ENCODE data around the gene CKAP4. TPM values are rescaled to one million over a fixed set of nuclear protein-coding genes. Genes with fewer than 3 reads are reported as not detected.

The CKAP4 gene
- total and polyA plus RNA-seq, 2 donors (not counting 1 experiment from before 2014, with no cell fraction given), result 7.4 to 29.2 TPM

DNA sequence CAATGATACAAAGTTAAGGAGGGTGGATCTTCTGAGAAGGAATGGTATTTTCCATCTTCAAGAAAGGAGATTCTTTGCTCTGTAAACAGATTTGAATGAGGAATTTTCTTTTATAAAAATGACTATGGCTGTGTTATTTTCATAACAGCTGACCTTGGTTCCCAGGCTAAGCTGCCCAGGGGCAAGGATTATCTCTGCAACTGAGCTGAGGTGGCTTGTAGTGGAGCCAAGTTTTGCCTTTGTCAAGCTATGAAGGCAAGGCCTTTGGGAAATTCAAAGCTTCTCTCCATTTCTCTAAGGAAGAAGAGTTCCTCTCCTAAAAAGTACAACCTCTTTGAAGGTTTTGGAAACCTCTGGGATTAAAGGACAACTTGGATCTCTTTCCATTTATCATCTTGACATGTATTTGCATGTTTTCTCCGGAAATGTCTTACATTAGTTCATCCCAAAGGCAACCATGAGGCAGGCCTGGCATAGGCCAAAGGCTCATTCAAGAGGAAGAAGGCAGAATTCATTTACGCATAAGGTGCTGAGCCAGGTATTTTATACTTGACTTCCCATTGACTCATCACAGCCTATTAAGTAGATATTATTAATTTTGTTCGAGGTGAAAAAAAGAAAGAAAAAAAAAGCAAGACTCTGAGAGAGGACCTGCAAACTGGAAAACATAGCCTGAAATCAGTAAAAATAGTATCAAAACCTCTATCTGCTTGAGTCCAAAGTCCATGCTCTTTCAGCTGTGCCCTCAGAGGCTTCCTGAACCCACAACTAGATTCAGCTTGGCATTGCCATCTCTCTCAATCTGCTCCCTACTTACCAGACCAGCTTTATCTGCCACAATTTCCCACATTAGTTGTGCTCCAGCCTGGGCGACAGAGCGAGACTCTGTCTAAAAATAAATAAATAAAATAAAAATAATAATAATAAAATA is 24.0 kb upstream of the CKAP4 start:
- DNase-seq (no peak), ATAC-seq (ENCODE audit: low read depth) (no peak)
- Histone ChIP-seq H3K9me3 (ENCODE audit: control extremely low read depth in 1 of 3, control insufficient read depth in 2 of 3, insufficient read depth in 1 of 3, low read length in 2 of 3) (no peaks in the 10 kb centered on the region), H3K4me2 (replicated peaks; ENCODE audit: low read depth, low read length, poor library complexity, severe bottlenecking) (no peak overlapping the region), H3K27ac (ENCODE audit: low read length in 2 of 2) (no peak overlapping the region), H3K79me2 (ENCODE audit: control insufficient read depth, insufficient read depth, low read length) (no peaks in the 10 kb centered on the region), H4K20me1 (ENCODE audit: control insufficient read depth, insufficient read depth, low read length, poor library complexity, severe bottlenecking) (no peaks in the 10 kb centered on the region), H3K36me3 (replicated peaks in 1 of 2; ENCODE audit: control extremely low read depth in 1 of 2, control insufficient read depth in 1 of 2, extremely low read depth in 1 of 2, insufficient read depth in 2 of 2, low read length in 1 of 2) (no peaks in the 10 kb centered on the region), H2AFZ (ENCODE audit: insufficient read depth, low read depth, low read length, poor library complexity, severe bottlenecking) (no peak overlapping the region), H3K9ac (ENCODE audit: low read length) (no peak overlapping the region), H3K27me3 (replicated peaks in 1 of 4; ENCODE audit: control extremely low read depth in 1 of 4, control insufficient read depth in 3 of 4, insufficient read depth in 4 of 4, low read length in 3 of 4) (peaks cover 0 to 15% (median 4%) of the 10 kb centered on the region in 4 experiments), H3K4me3 (ENCODE audit: control extremely low read depth in 1 of 5, extremely low read depth in 1 of 5, insufficient read depth in 1 of 5, low read depth in 2 of 5, low read length in 4 of 5) (no peak overlapping the region), H3K4me1 (ENCODE audit: control insufficient read depth in 2 of 2, insufficient read depth in 2 of 2, low read length in 2 of 2) (peaks cover 18 to 19% of the 10 kb centered on the region in 2 donors)
- Mint-ChIP-seq H3K27me3 (no peaks in the 10 kb centered on the region), H3K9me3 (ENCODE audit: insufficient read depth) (no peaks in the 10 kb centered on the region), H3K4me1 (peaks cover 29% of the 10 kb centered on the region), H3K4me3 (no peak overlapping the region), H3K27ac (no peak overlapping the region)
- CTCF ChIA-PET, result interaction anchor here (1.2 to 16.6 kb wide), 5 partner anchors 10 to 44 kb away, joined by 3 to 393 read pairs (median 7); no protein-coding TSS in a partner anchor
- intact Hi-C loops (cut with micrococcal nuclease), result no loop called here
- no CpG with 5 or more reads among the region's 5 CpGs for WGBS (ENCODE audit: insufficient coverage)
- POLR2A ChIA-PET, result no interaction called here
- TF ChIP-seq CTCF (IDR thresholded peaks at IDR 0.05) (no peak), EZH2 (IDR thresholded peaks at IDR 0.05; ENCODE audit: borderline replicate concordance, insufficient read depth, low read depth, low read length, poor library complexity, severe bottlenecking) (no peak)

Data from B cell (primary cell).